ENCODE measurements around the gene RGS3.

Gene RGS3

GRCh38 chr9:113509463-113509862 is 45.9 kb downstream of the RGS3 start:
- DNase-seq (ENCODE audit: extremely low read depth in 1 of 2, low read depth in 1 of 2): no peak

DNA sequence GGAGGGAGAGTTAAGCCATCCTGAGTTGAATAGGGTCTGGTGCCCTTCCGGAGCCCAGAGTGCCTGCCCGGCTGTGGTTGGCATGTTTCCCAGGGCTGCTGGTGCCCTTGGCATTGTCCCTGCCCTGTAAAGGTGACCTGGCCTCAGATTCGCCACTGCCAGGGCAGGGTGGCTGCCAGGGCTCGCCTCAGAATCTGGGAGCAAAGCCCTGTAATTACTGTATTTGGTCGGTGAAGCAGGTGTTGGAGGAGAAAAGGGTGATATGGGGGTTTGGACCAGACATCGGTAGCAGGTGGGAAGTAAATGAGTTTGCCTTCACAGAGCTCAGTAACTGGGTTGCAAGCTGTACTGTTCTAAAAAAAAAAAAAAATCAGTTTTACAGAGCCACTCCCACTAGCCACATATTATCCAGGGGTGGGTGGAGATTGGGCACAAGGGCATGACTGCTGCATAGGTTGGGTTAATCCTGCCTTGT is 47.6 kb downstream of the RGS3 start:
- DNase-seq (ENCODE audit: extremely low read depth in 1 of 2, low read depth in 1 of 2): no peak

- peak; percentile 71 to 92 for DNase-seq (ENCODE audit: extremely low read depth in 1 of 2, low read depth in 1 of 2)
These were observed 48.6 kb downstream of the RGS3 start for GRCh38 chr9:113511856-113512761.

GRCh38 chr9:113513111-113513510 is 49.6 kb downstream of the RGS3 start:
- no peak for DNase-seq (ENCODE audit: extremely low read depth in 1 of 2, low read depth in 1 of 2)

GRCh38 chr9:113513536-113513935 is 50.0 kb downstream of the RGS3 start:
- no peak for DNase-seq (ENCODE audit: extremely low read depth in 1 of 2, low read depth in 1 of 2)

DNA sequence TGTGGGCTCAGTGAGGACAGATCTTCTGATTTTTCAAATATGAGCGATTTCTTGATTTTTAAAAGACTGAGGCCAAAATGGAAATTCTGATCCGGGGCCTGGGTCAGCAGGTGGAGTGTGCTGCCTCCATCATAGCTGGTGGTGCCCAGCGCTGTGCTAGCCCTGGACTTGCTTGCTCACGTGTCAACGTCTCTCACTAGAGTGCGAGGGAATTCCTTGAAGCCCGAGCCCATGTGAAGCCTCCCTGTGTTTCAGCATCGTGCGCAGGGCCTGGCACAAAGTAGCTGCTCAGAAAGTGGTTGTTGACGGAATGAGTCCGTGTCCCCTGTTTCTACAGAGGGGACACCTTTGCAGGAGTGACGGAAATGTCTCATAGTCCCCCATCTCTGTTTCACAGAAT is 50.5 kb downstream of the RGS3 start:
- no peak for DNase-seq (ENCODE audit: extremely low read depth in 1 of 2, low read depth in 1 of 2)

GRCh38 chr9:113514748-113515147 is 51.2 kb downstream of the RGS3 start:
- DNase-seq (ENCODE audit: extremely low read depth in 1 of 2, low read depth in 1 of 2): no peak

DNA sequence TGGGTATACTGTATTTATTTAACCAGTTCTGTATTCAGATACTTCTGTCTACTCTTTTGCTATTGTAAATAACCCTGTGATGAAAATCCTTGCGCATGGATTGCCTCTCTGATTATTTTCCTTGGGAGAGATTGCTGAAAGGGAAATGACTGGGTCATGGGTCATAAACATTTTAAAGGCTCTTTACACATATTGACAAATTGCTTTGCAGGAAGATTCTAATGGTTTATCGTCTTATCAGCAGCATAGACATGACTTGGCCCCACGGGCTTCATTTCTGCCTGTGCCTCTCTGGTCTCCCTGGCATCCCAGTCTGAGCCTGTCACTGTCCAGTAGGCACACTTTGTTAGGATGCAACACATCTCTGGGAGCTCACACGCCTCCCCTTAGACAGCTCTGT is 52.3 kb downstream of the RGS3 start:
- no peak for DNase-seq (ENCODE audit: extremely low read depth in 1 of 2, low read depth in 1 of 2)

GRCh38 chr9:113516840-113517577 is 53.5 kb downstream of the RGS3 start:
- peak; percentile 69 to 89 for DNase-seq (ENCODE audit: extremely low read depth in 1 of 2, low read depth in 1 of 2)

DNA sequence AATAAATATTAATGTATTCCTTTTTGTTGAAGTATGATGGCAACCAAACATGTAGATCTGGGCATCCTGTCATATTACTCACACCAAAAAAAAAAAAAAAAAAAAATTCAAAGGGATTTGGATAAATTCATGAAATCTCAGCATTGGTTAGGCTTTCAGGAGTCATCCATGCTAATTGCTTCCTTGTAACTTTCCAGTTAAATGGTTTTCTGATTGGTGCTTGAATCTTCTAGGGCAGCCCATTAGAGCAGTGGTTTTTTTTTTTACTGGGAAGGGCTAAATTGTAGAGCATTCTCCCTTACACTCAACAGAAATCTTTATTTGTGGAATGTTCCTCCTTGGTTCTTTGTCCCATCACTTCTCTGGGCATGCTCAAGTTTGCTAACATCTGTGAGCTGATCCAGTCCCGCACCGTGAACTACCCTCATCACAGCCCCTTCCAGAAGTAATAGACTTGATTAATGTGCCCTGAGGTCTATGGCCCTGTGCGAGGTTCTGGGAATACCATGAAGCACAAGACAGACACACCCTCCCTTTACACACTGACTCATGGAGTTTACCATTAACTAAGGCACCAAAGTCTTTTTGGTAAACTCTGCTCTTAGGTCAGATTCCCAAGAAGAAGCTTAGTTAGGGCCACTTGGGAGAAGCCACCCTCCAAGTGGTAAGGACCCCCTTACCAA is 56.0 kb downstream of the RGS3 start:
- no peak for DNase-seq (ENCODE audit: extremely low read depth in 1 of 2, low read depth in 1 of 2)

GRCh38 chr9:113520109-113520642 is 56.6 kb downstream of the RGS3 start:
- peak in 1 of 2 donors; percentile 45 for DNase-seq (ENCODE audit: extremely low read depth in 1 of 2, low read depth in 1 of 2)

- no peak for DNase-seq (ENCODE audit: extremely low read depth in 1 of 2, low read depth in 1 of 2)
These were observed 58.2 kb downstream of the RGS3 start for GRCh38 chr9:113521693-113522255.

- no peak for DNase-seq (ENCODE audit: extremely low read depth in 1 of 2, low read depth in 1 of 2)
These were observed 58.9 kb downstream of the RGS3 start for GRCh38 chr9:113522419-113522818.

GRCh38 chr9:113522858-113523257 is 59.3 kb downstream of the RGS3 start:
- no peak for DNase-seq (ENCODE audit: extremely low read depth in 1 of 2, low read depth in 1 of 2)

GRCh38 chr9:113523421-113524141 is 60.1 kb downstream of the RGS3 start:
- peak; percentile 83 to 84 for DNase-seq (ENCODE audit: extremely low read depth in 1 of 2, low read depth in 1 of 2)

- DNase-seq (ENCODE audit: extremely low read depth in 1 of 2, low read depth in 1 of 2): no peak
These were observed 60.9 kb downstream of the RGS3 start for GRCh38 chr9:113524468-113524867.

- no peak for DNase-seq (ENCODE audit: extremely low read depth in 1 of 2, low read depth in 1 of 2)
These were observed 61.7 kb downstream of the RGS3 start for GRCh38 chr9:113525205-113525604.

DNA sequence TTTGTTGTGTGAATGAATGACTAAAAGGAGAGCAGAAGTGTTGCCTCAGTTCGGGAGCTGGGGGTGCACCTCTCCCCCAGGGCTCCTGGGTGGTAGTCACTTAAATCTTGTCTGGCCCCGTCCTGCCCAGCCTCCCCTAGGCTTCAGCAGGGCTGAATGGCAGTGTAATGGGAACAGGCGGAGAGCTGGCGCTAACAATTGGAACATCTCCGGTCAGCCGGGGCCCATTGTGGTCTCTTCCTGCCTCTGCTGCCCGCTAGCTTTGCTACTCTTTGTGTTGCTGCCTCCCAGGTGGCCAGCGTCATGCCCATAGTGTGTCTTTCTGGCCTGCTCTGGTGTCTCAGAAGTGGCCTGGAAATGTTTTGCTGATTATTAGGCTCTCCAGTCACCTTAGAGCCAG is 62.3 kb downstream of the RGS3 start:
- DNase-seq (ENCODE audit: extremely low read depth in 1 of 2, low read depth in 1 of 2): no peak

DNA sequence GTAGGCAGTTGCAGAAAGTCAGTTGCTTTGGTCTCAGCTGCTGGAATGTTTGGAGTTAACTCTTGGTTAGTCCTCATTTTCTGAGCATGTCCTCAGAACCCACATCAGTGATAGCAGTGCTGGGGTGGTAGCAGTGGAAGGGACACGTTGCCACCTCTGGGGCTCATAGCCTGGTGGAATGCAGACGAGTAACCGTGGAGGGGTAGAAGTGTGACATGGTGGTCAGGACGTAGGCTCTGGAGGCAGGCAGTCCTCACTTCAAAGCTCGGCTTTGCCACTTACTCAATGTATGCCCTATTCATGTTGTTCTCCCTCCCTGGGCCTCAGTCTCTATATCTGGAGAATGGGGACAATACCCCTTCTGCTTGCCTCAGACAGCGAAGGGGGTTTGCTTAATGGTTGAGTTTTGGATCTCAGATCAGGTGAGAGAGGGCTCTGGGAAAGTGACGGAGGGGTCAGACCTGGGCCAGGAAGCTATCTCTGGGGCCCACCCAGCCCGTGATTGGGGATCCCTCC is 62.8 kb downstream of the RGS3 start:
- DNase-seq (ENCODE audit: extremely low read depth in 1 of 2, low read depth in 1 of 2): no peak

DNA sequence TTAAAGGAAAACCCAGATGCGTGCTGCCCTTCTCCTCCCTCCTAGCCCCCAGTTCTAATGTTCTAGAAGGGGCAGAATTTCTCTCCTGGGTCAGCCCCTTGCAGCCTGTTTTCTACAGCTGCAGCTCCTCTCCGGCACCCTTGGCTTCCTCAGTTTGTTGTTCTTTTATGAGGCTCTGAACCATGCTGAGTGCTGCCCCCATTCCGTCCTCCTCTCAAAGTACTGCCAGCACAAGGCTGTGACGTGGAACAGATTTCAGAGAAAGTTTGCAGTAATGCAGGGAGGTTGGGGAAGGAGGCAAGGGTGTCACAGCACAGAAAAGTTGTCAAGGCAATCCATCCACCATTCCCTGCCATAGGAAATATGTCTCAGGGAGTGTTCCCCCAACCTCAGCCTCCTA is 63.3 kb downstream of the RGS3 start:
- DNase-seq (ENCODE audit: extremely low read depth in 1 of 2, low read depth in 1 of 2): no peak
